MG63 (cell line): Measurements from ENCODE around the gene RPSA. TPM values are rescaled to one million over a fixed set of nuclear protein-coding genes. Genes with fewer than 3 reads are reported as not detected.
"Not testable (repeated sequence)": the region's sequence is repeated elsewhere in the genome, so short reads cannot be mapped to it uniquely, and the experiment has no call there.

Source experiments
- DNase-seq: peaks from one replicate; pipeline ENCODE4 v3.0.0-alpha.2; 2020
- H3K27me3 ChIP-seq: fragments of 250-450 bp; sonication (Bioruptor Pico); 2 replicates; pipeline ENCODE4 v1.5.1; 2020; ENCODE audit warnings: mild to moderate bottlenecking, moderate library complexity
- H3K36me3 ChIP-seq: fragments of 250-450 bp; sonication (Bioruptor Pico); 2 replicates; pipeline ENCODE4 v1.5.1; 2020; ENCODE audit warnings: mild to moderate bottlenecking, moderate library complexity
- H3K4me3 ChIP-seq: fragments of 250-450 bp; sonication (Bioruptor Pico); 2 replicates; pipeline ENCODE4 v1.5.1; 2020; ENCODE audit warnings: mild to moderate bottlenecking, moderate library complexity
- H3K9me3 ChIP-seq: fragments of 250-450 bp; sonication (Bioruptor Pico); 2 replicates; pipeline ENCODE4 v1.5.1; 2020; ENCODE audit warnings: mild to moderate bottlenecking, moderate library complexity
- total RNA-seq: library from RNA; depleted of rRNA; stranded (reverse); fragments of >200 nt; shearing (Covaris generic); gene quantifications from 2 replicates; pipeline ENCODE4 v1.2.3, GENCODE V29; 2014; ENCODE audit warnings: low replicate concordance

RPSA gene
- total RNA-seq, 1 experiment from 2014 or later = 2,233 TPM

DNA sequence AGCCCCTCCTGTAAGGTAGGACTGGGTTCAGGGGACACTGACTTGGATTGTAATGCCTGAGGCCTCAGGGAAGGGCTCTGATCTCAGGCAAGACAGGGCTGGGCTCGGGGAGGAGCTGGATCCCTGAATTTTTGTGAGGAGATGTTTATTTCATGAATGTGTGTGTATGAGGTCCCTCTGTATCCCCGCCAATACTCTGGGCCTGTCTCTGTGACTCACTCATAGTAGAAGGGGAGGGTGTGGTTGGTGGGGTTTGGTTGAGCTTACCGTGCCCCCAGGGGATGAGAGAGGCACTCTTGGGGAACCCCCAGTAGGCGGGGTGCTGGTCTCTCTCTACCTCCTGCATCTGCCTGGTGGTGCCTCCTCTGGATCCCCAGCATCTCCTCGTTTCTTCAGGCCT, 28.1 kb downstream of the RPSA start:
- Histone ChIP-seq H3K9me3 (no peaks in the 10 kb centered on the region), H3K27me3 (no peaks in the 10 kb centered on the region), H3K4me3 (no peak overlapping the region), H3K36me3 (no peaks in the 10 kb centered on the region)
- DNase-seq = peak; percentile 68

DNA sequence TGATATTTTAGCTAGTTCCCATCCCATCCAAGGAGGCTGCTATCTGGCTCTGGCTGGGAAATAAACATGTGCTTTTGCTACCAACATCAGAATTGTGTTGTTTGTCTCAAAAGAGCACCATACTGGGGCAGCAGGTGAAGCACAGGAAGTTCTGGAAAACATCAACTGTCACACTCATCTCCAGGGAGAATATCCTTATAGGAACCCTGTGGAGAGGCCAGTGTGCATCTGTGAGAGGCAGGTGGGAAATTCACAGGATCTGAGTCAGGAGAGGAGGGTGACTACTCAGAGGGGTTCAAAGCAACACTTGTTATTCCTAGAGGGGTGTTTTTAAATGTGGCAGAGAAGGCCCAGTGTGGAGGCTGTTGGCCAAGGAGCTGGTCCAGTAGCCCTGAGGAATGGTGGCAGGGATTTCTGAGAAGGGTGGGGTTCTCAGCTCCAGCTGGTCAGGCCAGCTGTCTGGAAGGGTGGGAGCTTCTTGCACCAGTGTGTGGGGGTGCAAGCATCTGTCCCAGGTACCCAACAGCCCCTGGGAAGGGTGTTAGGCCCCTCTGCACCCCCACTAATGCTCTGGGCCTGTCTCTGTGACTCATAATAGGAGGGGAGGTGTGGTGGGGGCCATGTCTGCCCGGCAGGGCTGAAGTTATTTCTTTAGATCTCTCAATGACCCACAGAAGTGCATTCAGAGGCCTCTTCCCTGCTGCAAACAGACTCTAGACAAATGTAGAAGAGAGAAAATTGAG, 28.7 kb downstream of the RPSA start:
- no peaks in the 10 kb centered on the region for H3K27me3 ChIP-seq
- DNase-seq = no peak
- no peak overlapping the region for H3K4me3 ChIP-seq

DNA sequence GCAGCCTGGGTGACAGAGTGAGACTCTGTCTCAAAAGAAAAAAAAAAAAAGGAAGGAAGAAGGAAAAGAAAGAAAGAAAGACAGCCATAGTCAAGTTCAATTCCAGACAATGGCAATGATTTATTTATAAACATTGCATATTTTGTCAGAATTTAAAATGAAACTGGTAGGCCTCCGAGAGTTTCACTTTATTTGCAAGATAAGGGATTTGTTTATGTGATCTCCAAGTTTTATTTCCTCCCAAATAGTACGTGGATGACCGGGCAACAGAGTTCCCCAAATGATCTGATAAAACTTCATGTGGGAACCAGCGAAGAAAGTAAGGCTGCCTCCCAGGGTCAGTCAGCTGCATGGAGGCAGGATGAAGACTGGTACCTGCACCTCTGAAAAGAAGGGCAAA, 32.4 kb downstream of the RPSA start:
- no peaks in the 10 kb centered on the region for H3K27me3 ChIP-seq
- no peaks in the 10 kb centered on the region for H3K36me3 ChIP-seq
- H3K4me3 ChIP-seq = no peak overlapping the region
- no peak for DNase-seq
- no peaks in the 10 kb centered on the region for H3K9me3 ChIP-seq

More for the DNA sequence above, 28.7 kb downstream of the RPSA start:
- Histone ChIP-seq H3K9me3 (no peaks in the 10 kb centered on the region), H3K36me3 (no peaks in the 10 kb centered on the region)

DNA sequence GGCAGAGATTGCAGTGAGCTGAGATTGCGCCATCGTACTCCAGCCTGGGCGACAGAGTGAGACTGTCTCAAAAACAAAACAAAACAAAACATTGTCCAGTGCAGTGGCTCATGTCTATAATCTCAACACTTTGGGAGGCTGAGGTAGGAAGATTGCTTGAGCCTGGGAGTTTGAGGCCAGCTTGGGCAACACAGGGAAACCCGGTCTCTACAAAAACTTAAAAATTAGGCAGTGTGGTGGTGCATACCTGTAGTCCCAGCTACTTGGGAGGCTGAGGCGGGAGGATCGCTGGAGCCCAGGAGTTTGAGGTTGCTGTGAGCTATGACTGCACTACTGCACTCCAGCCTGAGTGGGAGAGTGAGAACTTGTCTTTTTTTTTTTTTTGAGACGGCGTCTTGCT, 33.8 kb downstream of the RPSA start:
- H3K4me3 ChIP-seq = no peak overlapping the region
- H3K9me3 ChIP-seq = no peaks in the 10 kb centered on the region
- no peaks in the 10 kb centered on the region for H3K27me3 ChIP-seq
- no peaks in the 10 kb centered on the region for H3K36me3 ChIP-seq
- DNase-seq = no peak

DNA sequence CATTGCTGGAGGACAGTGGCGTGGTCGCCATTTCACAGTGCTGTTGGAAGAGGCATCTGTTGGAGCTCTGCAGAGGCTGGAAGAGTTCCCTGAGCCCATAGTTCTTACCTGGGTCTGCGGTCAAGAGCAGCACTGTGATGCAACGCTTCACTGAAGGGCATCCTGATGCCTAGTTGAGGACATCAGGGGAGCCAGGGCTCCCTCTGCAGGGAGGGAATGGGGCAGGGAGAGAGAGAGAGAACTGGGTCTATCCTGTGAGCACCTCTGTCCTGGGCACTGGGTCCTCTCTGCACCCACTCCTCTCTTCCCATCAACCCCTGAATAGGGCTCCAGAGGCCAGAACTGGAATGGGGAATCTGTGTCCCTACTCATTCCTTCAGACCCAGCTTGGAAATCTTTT, 37.0 kb downstream of the RPSA start:
- Histone ChIP-seq H3K9me3 (no peaks in the 10 kb centered on the region), H3K36me3 (no peaks in the 10 kb centered on the region), H3K27me3 (no peaks in the 10 kb centered on the region), H3K4me3 (no peak overlapping the region)
- DNase-seq = no peak

DNA sequence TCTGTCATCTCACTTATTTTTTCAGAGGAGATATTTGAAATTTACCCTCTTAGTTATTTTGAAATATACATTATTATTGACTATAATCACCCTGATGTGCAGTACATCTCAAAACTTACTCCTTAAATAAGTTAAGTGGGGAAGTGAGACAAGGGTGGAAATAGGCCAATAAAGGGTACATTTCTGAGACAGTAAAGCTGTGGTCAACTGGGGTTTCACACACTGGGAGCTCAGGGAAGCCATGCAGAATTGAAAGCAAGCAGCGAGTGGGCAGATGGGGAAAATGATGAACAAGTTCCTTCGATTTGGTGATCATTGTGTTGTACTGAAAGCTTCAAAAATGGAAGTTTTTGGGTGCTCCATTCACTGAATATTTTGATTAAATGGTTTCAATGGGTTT, 39.4 kb downstream of the RPSA start:
- H3K4me3 ChIP-seq = no peak overlapping the region
- H3K36me3 ChIP-seq = no peaks in the 10 kb centered on the region
- no peak for DNase-seq
- no peaks in the 10 kb centered on the region for H3K27me3 ChIP-seq
- no peaks in the 10 kb centered on the region for H3K9me3 ChIP-seq

DNA sequence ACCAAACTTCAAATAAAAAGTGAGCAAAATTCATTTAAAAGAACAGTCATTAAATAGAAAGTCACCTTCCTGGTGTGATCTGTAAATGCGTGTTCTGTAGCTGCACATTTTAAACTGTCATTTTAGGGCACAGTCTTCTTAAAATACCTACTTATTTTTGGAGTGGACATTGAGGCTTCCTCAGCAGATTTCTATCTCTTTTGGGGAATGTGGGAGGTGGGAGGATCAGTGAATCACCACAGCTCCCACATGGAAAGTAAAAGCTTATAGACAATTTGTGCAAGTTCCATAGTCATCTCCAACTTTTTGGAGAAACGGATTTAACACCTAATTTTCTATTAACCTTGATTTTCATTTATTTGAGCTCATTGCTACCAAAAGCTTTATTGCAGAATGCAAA, 39.9 kb downstream of the RPSA start:
- no peak for DNase-seq
- Histone ChIP-seq H3K36me3 (no peaks in the 10 kb centered on the region), H3K9me3 (no peaks in the 10 kb centered on the region), H3K27me3 (no peaks in the 10 kb centered on the region), H3K4me3 (no peak overlapping the region)

DNA sequence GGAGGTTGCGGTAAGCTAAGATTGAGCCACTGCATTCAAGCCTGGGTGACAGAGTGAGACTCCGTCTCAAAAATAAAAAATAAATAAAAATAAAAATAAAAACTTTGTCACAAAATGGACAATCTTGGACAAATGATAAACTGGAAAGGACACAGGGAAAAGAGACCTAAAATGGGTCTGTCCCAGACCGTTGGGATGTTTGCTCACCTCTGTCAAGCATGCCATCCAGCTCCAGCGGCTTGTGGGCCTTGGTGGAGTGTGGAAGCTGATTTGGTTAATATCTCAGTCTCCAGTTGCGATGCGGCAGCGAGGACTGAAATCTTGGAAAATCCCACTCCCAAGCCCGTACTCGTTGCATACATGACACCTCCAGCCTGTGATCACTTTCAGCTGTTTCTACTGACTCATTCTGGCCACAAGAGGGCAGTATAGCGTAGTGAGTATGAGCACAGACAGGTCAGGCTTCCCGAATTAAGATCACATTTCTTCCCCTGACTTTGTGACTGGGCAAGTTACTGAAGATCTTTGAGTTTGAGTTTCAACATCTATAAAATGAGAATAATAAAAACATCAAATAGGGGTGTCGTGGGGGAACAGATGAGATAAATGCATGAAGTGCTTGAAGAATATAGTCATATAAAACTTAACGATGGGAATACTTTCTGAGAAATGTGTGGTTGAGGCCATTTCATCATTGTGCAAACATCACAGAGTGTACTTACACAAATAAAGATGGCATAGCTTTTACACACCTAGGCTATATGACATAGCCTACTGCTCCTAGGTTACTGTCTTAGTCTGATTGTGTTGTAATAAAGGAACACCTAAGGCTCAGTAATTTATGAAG, 41.3 kb downstream of the RPSA start:
- Histone ChIP-seq H3K4me3 (no peak overlapping the region), H3K36me3 (no peaks in the 10 kb centered on the region), H3K27me3 (no peaks in the 10 kb centered on the region), H3K9me3 (no peaks in the 10 kb centered on the region)
- peak; percentile 23 for DNase-seq

DNA sequence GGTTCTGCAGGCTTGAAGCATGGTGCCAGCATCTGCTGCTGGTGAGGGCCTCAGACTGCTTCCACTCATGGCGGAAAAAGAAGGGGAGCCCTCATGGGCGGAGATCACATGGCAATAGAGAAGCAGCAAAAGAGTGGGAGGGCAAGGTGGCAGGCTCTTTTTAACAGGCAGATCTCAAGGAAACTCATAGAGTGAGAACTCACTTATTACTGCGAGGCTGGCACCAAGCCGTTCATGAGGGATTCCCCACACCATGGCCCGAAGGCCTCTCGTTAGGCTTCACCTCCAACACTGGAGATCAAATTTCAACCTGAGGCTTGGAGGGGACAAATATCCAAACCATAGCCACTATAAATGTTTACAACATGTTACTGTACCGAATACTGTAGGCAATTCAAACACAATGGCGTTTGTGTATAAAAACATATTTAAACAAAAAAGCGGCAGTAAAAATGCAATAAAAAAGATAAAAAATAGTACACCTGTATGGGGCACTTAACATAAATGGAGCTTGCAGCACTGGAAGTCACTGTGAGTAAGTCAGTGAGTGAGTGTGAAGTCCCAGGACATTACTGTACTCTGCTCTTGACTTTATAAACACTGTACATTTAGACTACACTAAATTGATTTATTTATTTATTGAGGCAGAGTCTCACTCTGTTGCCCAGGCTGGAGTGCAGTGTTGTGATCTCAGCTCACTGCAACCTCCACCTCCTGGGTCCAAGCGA, 42.1 kb downstream of the RPSA start:
- Histone ChIP-seq H3K4me3 (no peak overlapping the region), H3K27me3 (no peaks in the 10 kb centered on the region), H3K36me3 (no peaks in the 10 kb centered on the region), H3K9me3 (no peaks in the 10 kb centered on the region)
- no peak for DNase-seq

DNA sequence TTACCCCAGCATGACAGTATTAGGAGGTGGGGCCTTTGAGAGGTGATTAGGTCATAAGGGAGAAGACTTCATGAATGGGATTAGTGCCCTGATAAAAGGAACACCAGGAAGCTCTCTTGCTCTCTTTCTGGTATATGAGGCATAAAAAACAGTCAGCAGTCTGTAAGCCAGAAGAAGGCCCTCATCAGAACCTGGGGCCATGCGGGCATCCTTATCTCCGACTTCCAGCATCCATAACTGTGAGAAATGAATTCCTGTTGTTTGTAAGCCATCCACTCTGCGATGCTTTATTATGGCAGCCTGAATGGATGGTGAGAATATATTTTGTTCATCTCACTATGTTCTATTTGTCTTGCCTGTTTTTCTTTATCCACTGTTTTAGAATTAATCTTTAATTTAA, 43.3 kb downstream of the RPSA start:
- H3K36me3 ChIP-seq = no peaks in the 10 kb centered on the region
- DNase-seq = no peak
- H3K27me3 ChIP-seq = no peaks in the 10 kb centered on the region
- no peaks in the 10 kb centered on the region for H3K9me3 ChIP-seq
- no peak overlapping the region for H3K4me3 ChIP-seq

DNA sequence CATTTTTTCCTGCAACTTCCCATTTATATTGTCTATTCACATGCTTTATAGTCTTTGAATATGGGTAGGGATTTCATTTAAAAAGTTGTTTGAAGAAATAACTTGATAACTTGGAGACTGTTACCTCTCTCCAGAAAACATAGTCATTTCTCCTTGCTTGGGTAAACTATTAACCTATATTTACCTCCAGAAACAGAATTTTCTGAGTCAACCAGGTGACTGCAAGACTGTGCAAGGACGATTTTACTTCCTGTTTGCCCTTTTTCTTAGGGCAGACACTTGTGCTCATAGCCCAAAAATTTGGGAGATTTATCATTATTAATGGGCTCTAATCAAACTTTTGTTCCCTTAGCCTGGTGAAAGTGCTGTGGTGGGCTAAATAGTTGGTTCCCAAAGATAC, 46.6 kb downstream of the RPSA start:
- Histone ChIP-seq H3K4me3 (no peak overlapping the region), H3K36me3 (no peaks in the 10 kb centered on the region)
- no peak for DNase-seq

DNA sequence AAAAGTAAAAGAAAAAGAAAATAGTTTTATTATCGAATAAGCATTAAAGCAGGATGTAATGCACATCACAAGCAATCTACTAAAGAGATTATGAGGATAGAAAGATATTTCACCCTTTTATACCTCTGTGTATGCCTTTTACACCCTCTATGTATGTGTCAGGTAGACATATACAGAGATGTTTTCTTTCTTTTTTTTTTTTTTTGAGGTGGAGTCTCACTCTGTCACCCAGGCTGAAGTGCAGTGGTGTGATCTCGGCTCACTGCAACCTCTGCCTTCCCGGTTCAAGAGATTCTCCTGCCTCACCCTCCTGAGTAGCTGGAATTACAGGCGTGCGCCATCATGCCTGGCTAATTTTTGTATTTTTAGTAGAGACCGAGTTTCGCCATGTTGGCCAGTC, 47.4 kb downstream of the RPSA start:
- H3K9me3 ChIP-seq, H3K4me3 ChIP-seq, H3K27me3 ChIP-seq, DNase-seq, H3K36me3 ChIP-seq: not testable (repeated sequence)

More for the DNA sequence above, 46.6 kb downstream of the RPSA start:
- Histone ChIP-seq H3K9me3 (no peaks in the 10 kb centered on the region), H3K27me3 (no peaks in the 10 kb centered on the region)

DNA sequence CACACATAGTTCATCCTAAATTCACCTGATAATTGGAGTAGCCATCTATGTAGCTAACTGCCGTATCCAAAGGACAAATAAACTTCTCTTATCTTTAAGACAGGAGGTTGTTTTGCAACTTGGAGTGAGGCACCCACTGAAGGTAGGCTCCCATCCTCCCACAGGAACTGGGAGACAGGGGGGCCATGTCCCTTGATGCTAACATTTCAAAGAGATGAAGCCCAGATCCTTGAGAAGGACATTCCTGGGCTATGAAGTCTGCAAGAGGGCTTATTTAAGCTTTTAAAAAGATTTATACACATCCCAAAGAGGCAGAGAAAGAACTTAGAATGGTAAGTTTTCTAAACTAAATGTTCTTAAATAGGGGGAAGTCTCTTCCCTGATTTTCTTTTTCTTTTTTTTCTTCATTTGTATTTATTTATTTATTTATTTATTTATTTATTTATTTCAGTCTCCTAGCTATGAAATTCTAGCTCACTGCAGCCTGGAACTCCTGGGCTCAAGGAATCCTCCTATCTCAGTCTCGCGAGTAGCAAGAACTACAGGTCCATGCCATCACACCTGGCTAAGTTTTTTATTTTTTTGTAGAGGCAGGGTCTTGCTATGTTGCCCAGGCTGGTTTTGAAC, 48.2 kb downstream of the RPSA start:
- H3K27me3 ChIP-seq = no peaks in the 10 kb centered on the region
- H3K36me3 ChIP-seq = no peaks in the 10 kb centered on the region
- no peak for DNase-seq
- no peak overlapping the region for H3K4me3 ChIP-seq
- H3K9me3 ChIP-seq = no peaks in the 10 kb centered on the region

DNA sequence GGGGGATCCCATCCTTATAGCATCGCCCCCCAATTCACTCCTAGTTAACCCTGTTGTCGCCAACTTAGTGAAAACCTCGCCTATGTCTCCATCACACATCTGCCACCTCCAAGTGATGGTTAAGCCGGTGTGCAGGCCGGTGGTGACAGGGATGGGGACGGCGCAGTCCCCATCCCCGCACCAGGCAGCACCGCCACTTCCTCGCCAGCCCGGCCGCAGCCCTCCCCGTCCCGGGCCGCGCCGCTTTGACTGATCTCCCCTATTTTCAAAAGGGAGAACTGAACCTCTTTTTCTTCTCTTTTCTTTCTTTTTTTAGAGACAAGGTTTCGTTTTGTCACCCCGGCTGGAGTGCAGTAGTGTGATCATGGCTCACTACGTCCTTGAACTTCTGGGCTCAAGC, 49.6 kb downstream of the RPSA start:
- DNase-seq = no peak
- Histone ChIP-seq H3K36me3 (no peaks in the 10 kb centered on the region), H3K4me3 (no peak overlapping the region), H3K9me3 (no peaks in the 10 kb centered on the region), H3K27me3 (no peaks in the 10 kb centered on the region)

DNA sequence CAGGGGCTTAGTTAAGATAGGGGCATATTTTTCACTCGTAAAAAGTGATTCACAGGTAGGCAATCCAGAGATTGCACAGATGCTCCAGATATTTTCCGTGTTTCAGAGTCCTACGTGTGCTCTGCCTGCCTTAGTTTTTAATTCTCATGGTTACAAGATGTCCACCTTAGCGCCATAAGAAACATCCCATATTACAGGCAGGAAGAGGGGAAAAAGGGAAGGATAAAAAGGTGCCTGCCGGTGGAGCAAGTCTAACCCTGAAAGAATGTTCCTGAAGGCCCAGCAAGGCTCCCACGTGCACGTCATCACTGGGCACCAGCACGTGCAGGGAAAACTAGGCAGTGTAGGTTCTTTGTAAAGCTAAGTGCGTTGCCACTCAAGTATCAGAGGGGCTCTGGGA, 50.8 kb downstream of the RPSA start:
- Histone ChIP-seq H3K9me3 (no peaks in the 10 kb centered on the region), H3K4me3 (no peak overlapping the region), H3K36me3 (no peaks in the 10 kb centered on the region), H3K27me3 (no peaks in the 10 kb centered on the region)
- no peak for DNase-seq

DNA sequence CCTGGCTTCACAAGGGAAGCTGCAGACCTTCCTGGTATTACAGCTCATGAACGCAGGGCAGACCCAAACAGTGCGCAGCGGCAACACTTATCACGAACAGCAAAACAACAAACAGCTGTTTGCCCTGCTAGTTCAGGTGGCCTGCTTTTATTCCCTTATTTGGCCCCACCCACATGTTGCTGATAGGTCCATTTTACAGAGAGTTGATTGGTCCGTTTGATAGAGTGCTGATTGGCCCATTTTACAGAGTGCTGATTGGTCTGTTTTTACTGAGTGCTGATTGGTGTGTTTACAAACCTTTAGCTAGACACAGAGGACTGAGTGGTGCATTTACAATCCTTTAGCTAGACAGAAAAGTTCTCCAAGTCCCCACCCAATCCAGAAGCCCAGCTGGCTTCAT, 52.1 kb downstream of the RPSA start:
- not testable (repeated sequence) for H3K9me3 ChIP-seq, H3K27me3 ChIP-seq, H3K36me3 ChIP-seq, H3K4me3 ChIP-seq, DNase-seq

DNA sequence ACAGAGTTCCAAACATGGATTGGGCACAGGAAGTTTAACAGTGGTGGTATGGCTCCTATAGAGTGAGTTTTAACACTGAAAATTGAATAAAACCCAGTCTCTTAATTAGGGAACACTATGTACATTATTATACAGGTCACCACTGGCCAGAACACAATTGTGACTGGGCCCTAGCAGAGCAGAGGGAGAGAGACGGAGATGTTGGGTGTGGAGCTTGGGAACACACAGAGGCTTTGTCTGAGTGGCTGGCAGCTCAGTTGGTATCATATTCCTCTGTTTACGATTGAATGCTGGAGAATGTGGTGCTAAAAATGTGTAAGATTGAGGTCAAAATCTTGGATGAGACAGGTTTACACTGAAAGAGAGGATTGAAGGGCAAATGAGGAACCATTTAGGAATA, 54.2 kb downstream of the RPSA start:
- Histone ChIP-seq H3K36me3 (no peaks in the 10 kb centered on the region), H3K9me3 (no peaks in the 10 kb centered on the region), H3K27me3 (no peaks in the 10 kb centered on the region), H3K4me3 (no peak overlapping the region)
- no peak for DNase-seq
